Esophagus squamous epithelium (tissue), 5 donors: ENCODE data around the gene HEYL. TPM values are rescaled to one million over a fixed set of nuclear protein-coding genes. Genes with fewer than 3 reads are reported as not detected.

ENCODE experiments used
- DNase-seq: peaks from one replicate; lab custom pipeline; 2025; lab: John Stamatoyannopoulos, UW
- H3K27ac ChIP-seq, 4 donors: fragments of 200-600 bp; sonication (generic); one replicate each; pipeline ENCODE4 v1.5.1; 2016 to 2019; ENCODE audit warnings: mild to moderate bottlenecking in 1 of 4
- H3K27me3 ChIP-seq, 4 donors: fragments of 200-600 bp; sonication (generic); 1 replicate in 3 of 4; 2 replicates in 1 of 4; pipeline versions ENCODE4 v1.5.1 to v1.6.0; 2017 to 2021; ENCODE audit warnings: antibody characterized with exemption in 1 of 4
- H3K36me3 ChIP-seq, 3 donors: fragments of 200-600 bp; sonication (generic); one replicate each; pipeline ENCODE4 v1.5.1; 2016 to 2019
- H3K4me1 ChIP-seq, 3 donors: fragments of 200-600 bp; sonication (generic); one replicate each; pipeline ENCODE4 v1.5.1; 2017 to 2019
- H3K4me3 ChIP-seq, 4 donors: fragments of 200-600 bp; sonication (generic); 1 replicate in 3 of 4; 2 replicates in 1 of 4; pipeline ENCODE4 v1.5.1; 2016 to 2019; ENCODE audit warnings: mild to moderate bottlenecking in 2 of 4, moderate library complexity in 1 of 4
- H3K9me3 ChIP-seq, 3 donors: fragments of 200-600 bp; sonication (generic); one replicate each; pipeline ENCODE4 v1.5.1; 2016 to 2019
- POLR2A ChIP-seq, 4 donors: fragments of 450-650 bp; IDR thresholded peaks; one replicate each; pipeline ENCODE4 v1.6.1; 2017; ENCODE audit warnings: antibody characterized with exemption in 4 of 4, mild to moderate bottlenecking in 4 of 4, moderate library complexity in 3 of 4
- WGBS, 2 donors: methylation state at CpG; one replicate each; pipeline ENCODE4 v1.1.5; 2018; 5-methylcytosine and 5-hydroxymethylcytosine counted together
- intact Hi-C: fragments of 100-400 bp; cut with DNase I; formaldehyde crosslinking; loops from one replicate; pipeline ENCODE4 v1.15.0; 2022
- total RNA-seq, 4 donors: library from RNA; depleted of rRNA; stranded (reverse); fragments of >200 nt; gene quantifications; one replicate each; pipeline ENCODE4 v1.1.0, GENCODE V29; 2016
- TF ChIP-seq, protein P1 (sequence below), 6 experiments: fragments of 450-650 bp in 4 of 6; fragments of 200-600 bp in 2 of 6; sonication (generic) in 2 of 6; IDR thresholded peaks; one replicate each; pipeline ENCODE4 v1.5.1; 2016 to 2019; ENCODE audit warnings: antibody characterized with exemption in 6 of 6, mild to moderate bottlenecking in 4 of 6, moderate library complexity in 4 of 6
- donor health status: DM: yes; HTN: yes; CAD: no.

The HEYL gene
- 1 to 10 TPM in 1 of 4 donors, under 1 TPM in 3; 0.45 to 1.2 (median 0.77) TPM for total RNA-seq

DNA sequence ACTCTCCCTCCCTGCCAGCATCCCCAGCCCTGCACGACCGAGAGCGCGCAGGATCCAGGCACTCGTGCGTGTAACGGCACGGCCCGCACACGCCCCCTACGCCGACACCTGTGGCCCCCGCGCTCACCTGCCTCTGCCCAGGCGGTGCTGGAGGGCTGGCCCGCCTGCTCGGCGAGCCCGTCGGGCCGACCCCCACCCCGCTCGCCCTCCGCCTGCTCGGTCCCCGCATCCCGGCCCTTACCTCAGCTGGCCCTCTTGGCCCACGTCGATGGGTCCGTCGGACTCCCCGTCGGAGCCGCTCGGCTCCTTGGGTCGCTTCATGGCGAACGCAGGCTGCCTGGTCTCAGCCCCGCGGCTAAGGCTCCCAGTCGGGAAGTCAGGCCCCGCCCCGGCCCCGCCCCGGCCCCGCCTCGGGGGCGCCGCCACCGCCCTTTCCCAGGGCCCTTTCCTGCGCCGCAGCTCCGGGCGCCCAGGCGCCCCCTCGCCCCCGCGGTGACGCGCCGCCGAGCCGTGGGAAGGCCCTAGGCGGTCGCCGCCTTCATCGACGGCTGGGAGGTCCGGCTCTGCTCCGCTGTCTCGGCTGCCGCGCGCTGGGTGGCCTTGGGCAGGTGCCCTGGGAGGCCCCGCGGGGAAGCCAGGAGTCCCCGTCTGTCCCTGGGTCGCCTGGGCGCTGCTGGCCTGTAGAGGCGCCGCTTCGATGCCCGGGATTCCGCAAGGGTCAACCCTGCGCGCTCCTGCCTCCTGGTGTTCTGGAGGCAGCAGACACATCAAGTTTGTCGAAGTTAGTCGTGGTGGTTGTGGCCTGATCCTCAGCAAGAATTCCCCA is at the start of gene HEYL:
HEYL (minus strand) TSS at position 339 of the 826 bp plus-strand sequence; CDS start at position 321, 18 bp downstream.
- intact Hi-C loops = no loop called here
- H3K4me3 ChIP-seq = peak within 1 kb of the TSS; percentile 28 to 67 (median 41)
- peak within 1 kb of the TSS; percentile 5 to 82 (median 60) for H3K27ac ChIP-seq
- H3K4me1 ChIP-seq = peaks cover 0 to 11% (median 3%) of the 10 kb centered on the region in 3 donors
- no peak for TF ChIP-seq POLR2A (IDR thresholded peaks at IDR 0.05)
- TF ChIP-seq, protein P1, sequence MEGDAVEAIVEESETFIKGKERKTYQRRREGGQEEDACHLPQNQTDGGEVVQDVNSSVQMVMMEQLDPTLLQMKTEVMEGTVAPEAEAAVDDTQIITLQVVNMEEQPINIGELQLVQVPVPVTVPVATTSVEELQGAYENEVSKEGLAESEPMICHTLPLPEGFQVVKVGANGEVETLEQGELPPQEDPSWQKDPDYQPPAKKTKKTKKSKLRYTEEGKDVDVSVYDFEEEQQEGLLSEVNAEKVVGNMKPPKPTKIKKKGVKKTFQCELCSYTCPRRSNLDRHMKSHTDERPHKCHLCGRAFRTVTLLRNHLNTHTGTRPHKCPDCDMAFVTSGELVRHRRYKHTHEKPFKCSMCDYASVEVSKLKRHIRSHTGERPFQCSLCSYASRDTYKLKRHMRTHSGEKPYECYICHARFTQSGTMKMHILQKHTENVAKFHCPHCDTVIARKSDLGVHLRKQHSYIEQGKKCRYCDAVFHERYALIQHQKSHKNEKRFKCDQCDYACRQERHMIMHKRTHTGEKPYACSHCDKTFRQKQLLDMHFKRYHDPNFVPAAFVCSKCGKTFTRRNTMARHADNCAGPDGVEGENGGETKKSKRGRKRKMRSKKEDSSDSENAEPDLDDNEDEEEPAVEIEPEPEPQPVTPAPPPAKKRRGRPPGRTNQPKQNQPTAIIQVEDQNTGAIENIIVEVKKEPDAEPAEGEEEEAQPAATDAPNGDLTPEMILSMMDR (IDR thresholded peaks at IDR 0.05) = peak in 3 of 6 experiments; percentile 13 to 25 (median 14)
- H3K9me3 ChIP-seq = no peaks in the 10 kb centered on the region
- no peak for DNase-seq
- 100% methylated on average over 1 of the region's 88 CpGs; no CpG with 5 or more reads in 1 of the 2 donors for WGBS, 2 donors
- H3K27me3 ChIP-seq = peaks cover 0 to 68% (median 2%) of the 10 kb centered on the region in 4 donors
- H3K36me3 ChIP-seq = no peaks in the 10 kb centered on the region

DNA sequence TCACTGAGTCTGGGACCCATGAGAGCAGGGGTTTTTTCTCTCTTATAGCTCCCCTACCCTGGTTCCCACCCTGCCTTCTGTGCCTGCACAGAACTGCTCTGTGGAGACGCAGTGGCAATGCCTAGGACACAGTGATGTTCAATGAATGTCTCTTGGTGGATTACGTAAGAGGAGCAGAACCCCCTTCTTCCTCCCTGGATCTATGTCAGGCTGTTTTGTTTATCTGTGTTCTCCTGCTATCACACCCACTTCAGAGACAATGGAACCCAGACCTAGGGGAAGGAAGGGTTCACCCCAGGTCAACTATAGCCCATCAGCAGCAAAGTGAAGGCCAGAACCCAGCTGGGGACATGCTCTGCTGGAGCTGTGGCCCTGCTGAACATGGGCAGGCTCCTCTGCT is 49.8 kb upstream of the HEYL start:
- H3K9me3 ChIP-seq = no peaks in the 10 kb centered on the region
- DNase-seq = no peak
- H3K36me3 ChIP-seq = no peaks in the 10 kb centered on the region
- TF ChIP-seq, protein P1 (IDR thresholded peaks at IDR 0.05) = no peak
- no peak for TF ChIP-seq POLR2A (IDR thresholded peaks at IDR 0.05)
- 47 to 61% methylated on average over 2 of the region's 2 CpGs for WGBS, 2 donors
- no peak overlapping the region for H3K27ac ChIP-seq
- peaks cover 0 to 95% (median 7%) of the 10 kb centered on the region in 4 donors for H3K27me3 ChIP-seq
- intact Hi-C loops = no loop called here
- H3K4me1 ChIP-seq = peaks cover 14 to 24% (median 19%) of the 10 kb centered on the region in 3 donors
- no peak overlapping the region for H3K4me3 ChIP-seq

DNA sequence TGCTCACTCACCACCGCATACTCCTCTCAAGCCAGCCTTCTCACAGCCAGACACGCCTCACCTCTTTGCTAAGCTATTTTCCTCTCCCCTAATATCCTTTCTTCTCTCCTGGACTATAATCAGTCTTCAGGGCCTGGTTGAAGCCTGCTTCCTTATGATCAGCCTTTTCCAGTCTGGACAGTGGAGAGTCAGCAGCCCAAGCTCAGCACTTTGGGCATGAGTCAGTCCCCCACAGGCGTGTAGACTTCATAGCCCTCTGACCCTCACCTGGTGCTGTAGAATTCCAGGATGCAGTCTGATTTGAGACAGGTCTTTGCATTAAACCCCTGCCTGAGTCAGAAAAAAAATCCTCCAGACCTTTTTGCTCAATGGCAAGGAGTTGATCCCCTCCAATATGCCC is 49.3 kb upstream of the HEYL start:
- intact Hi-C loops = no loop called here
- Histone ChIP-seq H3K27me3 (peaks cover 0 to 98% (median 7%) of the 10 kb centered on the region in 4 donors), H3K27ac (no peak overlapping the region), H3K36me3 (no peaks in the 10 kb centered on the region), H3K4me1 (peaks cover 18 to 29% (median 21%) of the 10 kb centered on the region in 3 donors), H3K4me3 (no peak overlapping the region), H3K9me3 (no peaks in the 10 kb centered on the region)
- TF ChIP-seq, protein P1 (IDR thresholded peaks at IDR 0.05) = no peak
- no peak for TF ChIP-seq POLR2A (IDR thresholded peaks at IDR 0.05)
- WGBS, 2 donors = 50% methylated on average over 3 of the region's 3 CpGs
- no peak for DNase-seq

DNA sequence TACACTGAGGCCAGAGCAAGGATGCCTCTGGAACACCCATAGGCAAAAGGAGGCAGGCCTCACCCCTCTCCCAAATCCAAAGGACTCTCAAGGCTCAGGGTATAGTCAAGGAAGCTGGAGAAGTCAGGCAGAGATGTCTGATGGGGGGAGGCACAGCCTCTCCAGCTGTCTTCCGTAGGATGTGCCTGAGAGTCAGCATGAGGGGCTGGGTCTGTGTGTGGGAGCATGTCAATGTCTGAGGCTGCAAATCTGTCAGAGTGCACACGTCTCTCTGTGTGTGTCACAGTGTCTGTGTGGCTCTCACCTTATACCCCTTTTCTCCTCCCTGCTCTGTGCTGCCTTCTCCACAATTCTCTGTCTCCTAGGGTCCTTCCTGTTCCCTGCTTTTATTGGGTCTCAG is 47.8 kb upstream of the HEYL start:
- peaks cover 16 to 28% (median 19%) of the 10 kb centered on the region in 3 donors for H3K4me1 ChIP-seq
- TF ChIP-seq POLR2A (IDR thresholded peaks at IDR 0.05) = no peak
- TF ChIP-seq, protein P1 (IDR thresholded peaks at IDR 0.05) = no peak
- no peak for DNase-seq
- no peak overlapping the region for H3K4me3 ChIP-seq
- H3K36me3 ChIP-seq = no peaks in the 10 kb centered on the region
- H3K27ac ChIP-seq = no peak overlapping the region
- H3K27me3 ChIP-seq = peaks cover 0 to 98% (median 7%) of the 10 kb centered on the region in 4 donors
- intact Hi-C loops = no loop called here
- no peaks in the 10 kb centered on the region for H3K9me3 ChIP-seq
- whole genome bisulfite sequencing, 2 donors = 64 to 67% methylated on average over 1 to 2 of the region's 2 CpGs

DNA sequence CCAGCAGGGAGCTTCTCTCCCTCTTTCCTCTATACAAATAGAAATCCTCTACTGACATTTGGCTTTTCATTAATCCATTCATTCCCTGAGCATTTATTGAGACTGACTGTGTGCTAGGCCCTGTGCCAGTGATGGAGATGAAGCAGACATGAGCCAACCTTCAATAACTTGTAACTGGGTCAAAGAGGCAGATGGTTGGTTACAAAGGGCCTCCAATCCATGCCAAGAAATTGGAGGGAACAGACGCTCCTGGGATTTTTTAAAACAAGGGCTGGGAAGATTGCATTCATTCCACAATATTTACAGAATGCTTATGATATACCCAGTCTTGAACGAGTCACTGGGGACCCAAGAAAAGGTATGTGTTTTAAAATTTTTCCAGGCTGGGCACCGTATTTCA is 45.6 kb upstream of the HEYL start:
- Histone ChIP-seq H3K27ac (no peak overlapping the region), H3K9me3 (no peaks in the 10 kb centered on the region), H3K36me3 (no peaks in the 10 kb centered on the region), H3K4me1 (peaks cover 2 to 11% (median 5%) of the 10 kb centered on the region in 3 donors), H3K4me3 (no peak overlapping the region), H3K27me3 (peaks cover 0 to 95% (median 0%) of the 10 kb centered on the region in 4 donors)
- intact Hi-C loops = no loop called here
- DNase-seq = no peak
- 67 to 70% methylated on average over 3 of the region's 3 CpGs for WGBS, 2 donors
- TF ChIP-seq, protein P1 (IDR thresholded peaks at IDR 0.05) = no peak
- TF ChIP-seq POLR2A (IDR thresholded peaks at IDR 0.05) = no peak
